Immature natural killer cell (primary cell): ENCODE data around the gene CCDC121. TPM values are rescaled to one million over a fixed set of nuclear protein-coding genes. Genes with fewer than 3 reads are reported as not detected.
"Not testable (repeated sequence)": the region's sequence is repeated elsewhere in the genome, so short reads cannot be mapped to it uniquely, and the experiment has no call there.

Experiments
- DNase-seq, 3 donors: peaks; one replicate each; pipeline ENCODE4 v3.0.0; 2022; ENCODE audit warnings: mixed read lengths in 1 of 3
- H3K27ac Mint-ChIP-seq, 6 donors: one replicate each; pipeline ENCODE4 v1.8.0; 2020; ENCODE audit warnings: mixed read lengths in 6 of 6, mild to moderate bottlenecking in 5 of 6, inconsistent platforms in 4 of 6, moderate library complexity in 3 of 6
- H3K27me3 Mint-ChIP-seq, 3 donors: one replicate each; pipeline ENCODE4 v1.8.0; 2020 to 2021; ENCODE audit warnings: low read depth in 3 of 3, mild to moderate bottlenecking in 3 of 3, mixed read lengths in 3 of 3, moderate library complexity in 3 of 3, inconsistent platforms in 1 of 3
- H3K36me3 Mint-ChIP-seq, 3 donors: one replicate each; pipeline ENCODE4 v1.8.0; 2020; ENCODE audit warnings: mixed read lengths in 3 of 3, inconsistent platforms in 2 of 3, mild to moderate bottlenecking in 2 of 3
- H3K4me1 Mint-ChIP-seq, 2 donors: one replicate each; pipeline ENCODE4 v1.8.0; 2020; ENCODE audit warnings: inconsistent platforms in 2 of 2, mild to moderate bottlenecking in 2 of 2, mixed read lengths in 2 of 2, moderate library complexity in 1 of 2
- H3K4me3 Mint-ChIP-seq, 5 donors: one replicate each; pipeline ENCODE4 v1.8.0; 2020; ENCODE audit warnings: mild to moderate bottlenecking in 5 of 5, mixed read lengths in 5 of 5, inconsistent platforms in 3 of 5, moderate library complexity in 3 of 5
- H3K9me3 Mint-ChIP-seq, 6 donors: one replicate each; pipeline ENCODE4 v1.8.0; 2020; ENCODE audit warnings: mild to moderate bottlenecking in 6 of 6, mixed read lengths in 6 of 6, inconsistent platforms in 4 of 6, moderate library complexity in 3 of 6
- polyA plus RNA-seq, 3 donors: library from polyadenylated mRNA; unstranded; fragments of 300-500 nt; fragmentation: Illumina TruSeq; gene quantifications; one replicate each; pipeline ENCODE4 v1.2.3, GENCODE V29; 2021

Gene CCDC121
- polyA plus RNA-seq, 3 donors from 2014 or later = 1.1 to 2.9 TPM; not detected in 1

DNA sequence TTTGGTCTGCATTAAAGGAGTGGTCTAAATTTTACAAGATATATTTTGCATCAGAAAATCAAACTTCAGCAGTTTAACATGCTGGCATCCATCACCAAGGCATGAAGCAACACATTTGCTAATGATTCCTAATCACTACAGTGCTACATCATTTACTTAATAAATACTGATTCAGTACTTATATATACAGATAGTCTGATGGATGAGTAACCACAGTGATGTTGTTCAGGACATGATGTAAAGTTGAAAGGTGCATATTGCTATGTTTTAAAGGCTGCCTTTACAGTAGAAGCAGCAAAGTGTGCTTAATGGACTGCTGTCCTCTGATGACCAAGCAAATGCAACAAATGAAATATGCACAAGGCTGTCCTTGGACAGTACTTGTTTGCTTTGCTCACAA is 23.5 kb upstream of the CCDC121 start:
- Mint-ChIP-seq H3K4me1 (no peaks in the 10 kb centered on the region), H3K9me3 (no peaks in the 10 kb centered on the region), H3K36me3 (peaks cover 41 to 67% (median 43%) of the 10 kb centered on the region in 3 donors), H3K4me3 (no peak overlapping the region), H3K27me3 (peaks cover 0 to 5% (median 0%) of the 10 kb centered on the region in 3 donors), H3K27ac (no peak overlapping the region)
- no peak for DNase-seq

DNA sequence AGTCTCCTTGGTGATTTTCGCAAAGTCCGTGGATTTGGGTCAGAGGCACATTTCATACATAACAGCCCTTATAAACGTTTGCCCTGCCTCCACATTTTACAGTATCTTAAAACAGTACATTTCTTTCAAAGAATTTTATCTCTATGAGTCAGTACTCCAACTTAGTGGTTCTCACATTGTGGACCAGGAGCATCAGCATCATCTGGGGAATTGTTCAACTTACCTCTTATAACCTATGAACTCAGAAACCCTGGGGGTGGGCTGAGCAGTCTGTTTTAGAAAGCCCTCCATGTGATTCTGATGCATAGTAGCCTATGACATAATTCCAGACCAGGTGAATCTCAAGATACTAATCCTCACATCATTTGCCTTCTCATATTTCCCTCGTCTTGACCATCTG is 22.2 kb upstream of the CCDC121 start:
- Mint-ChIP-seq H3K4me1 (no peaks in the 10 kb centered on the region), H3K4me3 (no peak overlapping the region), H3K27me3 (peaks cover 0 to 5% (median 0%) of the 10 kb centered on the region in 3 donors), H3K36me3 (peaks cover 43 to 68% (median 44%) of the 10 kb centered on the region in 3 donors), H3K9me3 (no peaks in the 10 kb centered on the region), H3K27ac (no peak overlapping the region)
- no peak for DNase-seq

DNA sequence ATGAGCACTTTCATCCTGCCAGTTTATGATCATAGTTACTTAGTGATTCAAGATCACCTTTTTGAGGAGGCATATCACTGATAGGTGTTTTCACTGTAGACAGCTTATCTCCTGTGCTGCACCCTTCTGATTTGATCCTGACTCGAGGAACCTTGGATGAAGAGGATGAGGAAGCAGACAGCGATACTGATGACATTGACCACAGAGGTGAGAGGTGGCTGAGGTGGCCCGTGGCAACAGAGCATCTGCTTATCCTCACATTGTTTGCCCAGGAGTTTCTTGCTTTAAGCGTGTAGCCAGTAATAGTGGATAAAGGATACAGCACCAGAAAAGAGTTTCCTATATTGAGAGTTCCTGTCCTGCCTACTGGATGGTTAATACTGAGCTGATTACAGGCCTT is 18.9 kb upstream of the CCDC121 start:
- Mint-ChIP-seq H3K27ac (peak overlapping the region in 2 of 6 donors; percentile 21 to 68), H3K4me1 (no peaks in the 10 kb centered on the region), H3K27me3 (peaks cover 0 to 3% (median 0%) of the 10 kb centered on the region in 3 donors), H3K4me3 (no peak overlapping the region), H3K36me3 (peaks cover 19 to 50% (median 34%) of the 10 kb centered on the region in 3 donors), H3K9me3 (no peaks in the 10 kb centered on the region)
- DNase-seq = no peak

DNA sequence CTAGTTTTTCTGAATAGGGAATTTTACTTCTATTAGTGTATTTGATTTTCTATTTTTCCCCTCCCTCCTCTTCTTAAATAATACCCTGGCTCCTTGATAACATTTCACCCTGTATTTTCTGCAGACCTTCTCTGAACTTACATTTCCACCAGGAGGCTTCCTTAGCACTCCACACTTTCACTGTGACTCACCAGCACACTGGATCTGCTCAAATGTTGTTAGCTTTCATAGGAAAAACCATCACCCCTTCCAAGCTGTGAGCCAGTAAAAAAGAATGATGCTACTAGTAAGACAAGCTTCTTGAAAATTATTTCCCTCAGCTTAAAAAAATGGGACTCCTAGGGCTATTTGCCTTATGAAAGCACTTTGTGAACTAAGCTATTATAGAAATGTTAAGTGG is 18.5 kb upstream of the CCDC121 start:
- no peak overlapping the region for H3K4me3 Mint-ChIP-seq
- peaks cover 15 to 46% (median 30%) of the 10 kb centered on the region in 3 donors for H3K36me3 Mint-ChIP-seq

DNA sequence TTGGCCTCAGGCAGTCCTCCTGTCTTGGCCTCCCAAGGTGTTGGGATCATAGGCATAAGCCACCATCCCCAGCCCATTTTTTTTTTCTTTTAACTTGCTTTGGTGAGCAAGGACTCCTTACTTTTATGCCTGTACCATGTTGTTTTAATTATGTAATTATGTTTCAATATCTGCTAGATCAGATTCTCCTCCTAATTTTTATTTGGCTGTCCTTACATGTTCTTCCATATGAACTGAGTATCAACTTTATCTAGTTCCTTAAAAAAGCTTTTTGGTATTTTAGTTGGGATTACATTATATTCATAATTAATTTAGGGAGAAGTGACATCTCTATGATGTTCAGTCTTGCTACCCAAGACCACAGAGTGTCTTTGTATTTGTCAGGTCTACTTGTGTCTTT is 16.4 kb upstream of the CCDC121 start:
- no peaks in the 10 kb centered on the region for H3K9me3 Mint-ChIP-seq
- peaks cover 0 to 3% (median 0%) of the 10 kb centered on the region in 3 donors for H3K27me3 Mint-ChIP-seq
- no peaks in the 10 kb centered on the region for H3K4me1 Mint-ChIP-seq
- peak overlapping the region in 1 of 6 donors; percentile 21 for H3K27ac Mint-ChIP-seq
- H3K36me3 Mint-ChIP-seq = peaks cover 20 to 44% (median 37%) of the 10 kb centered on the region in 3 donors
- no peak overlapping the region for H3K4me3 Mint-ChIP-seq
- DNase-seq = no peak

More for the DNA sequence above, 18.5 kb upstream of the CCDC121 start:
- DNase-seq = no peak
- Mint-ChIP-seq H3K27me3 (peaks cover 0 to 3% (median 0%) of the 10 kb centered on the region in 3 donors), H3K27ac (peak overlapping the region in 3 of 6 donors; percentile 17 to 81 (median 21)), H3K4me1 (no peaks in the 10 kb centered on the region), H3K9me3 (no peaks in the 10 kb centered on the region)

DNA sequence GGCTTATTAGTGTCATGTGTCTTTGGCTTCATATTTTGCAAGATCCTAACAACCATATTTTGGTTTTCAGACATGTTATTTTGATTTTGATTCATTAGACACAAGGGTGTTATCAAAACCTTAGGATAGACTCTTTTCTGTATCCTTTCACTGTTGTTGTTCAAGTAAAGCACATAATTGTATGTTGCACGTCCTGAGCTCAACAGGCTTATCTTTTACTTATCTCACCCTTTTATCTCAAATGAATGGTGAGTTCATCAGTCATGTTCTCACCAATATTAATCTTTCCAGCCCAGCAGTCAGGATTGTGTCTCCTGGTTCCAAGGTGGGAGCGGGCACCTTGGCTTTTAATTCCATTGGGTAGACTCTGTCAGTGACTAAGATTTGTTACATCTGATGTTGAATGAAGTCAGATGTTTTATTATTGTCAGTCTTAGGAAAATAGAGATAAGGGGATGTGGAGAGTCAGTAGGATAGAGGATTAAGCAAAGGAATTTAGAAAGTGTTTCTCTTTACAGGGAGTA is 12.0 kb upstream of the CCDC121 start:
- H3K9me3 Mint-ChIP-seq = no peaks in the 10 kb centered on the region
- peaks cover 25 to 52% (median 39%) of the 10 kb centered on the region in 3 donors for H3K36me3 Mint-ChIP-seq
- no peaks in the 10 kb centered on the region for H3K27me3 Mint-ChIP-seq
- H3K4me1 Mint-ChIP-seq = peaks cover 8 to 15% of the 10 kb centered on the region in 2 donors
- H3K4me3 Mint-ChIP-seq = no peak overlapping the region
- DNase-seq = no peak
- no peak overlapping the region for H3K27ac Mint-ChIP-seq

DNA sequence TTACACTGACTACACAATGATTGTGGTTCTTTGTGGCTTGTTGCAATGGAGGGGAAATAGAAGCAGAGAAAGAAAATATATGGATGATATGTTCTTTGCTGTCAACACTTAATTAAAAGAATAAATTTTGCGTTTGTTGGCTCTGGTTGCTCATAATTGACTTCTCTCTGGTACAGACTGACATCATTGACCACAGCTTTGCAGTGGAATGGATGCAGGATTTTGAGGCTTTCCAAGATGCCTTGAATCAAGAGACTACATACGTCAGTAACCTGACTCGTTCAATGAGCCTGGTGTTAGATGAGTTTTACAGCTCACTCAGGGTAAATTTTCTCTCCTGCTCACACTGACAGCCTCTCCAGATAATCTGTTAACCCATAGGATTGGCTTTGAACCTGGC is 9.9 kb upstream of the CCDC121 start:
- Mint-ChIP-seq H3K4me1 (peaks cover 8 to 15% of the 10 kb centered on the region in 2 donors), H3K27ac (peak overlapping the region in 1 of 6 donors; percentile 83), H3K4me3 (no peak overlapping the region), H3K27me3 (no peaks in the 10 kb centered on the region), H3K9me3 (no peaks in the 10 kb centered on the region), H3K36me3 (peaks cover 41 to 60% (median 50%) of the 10 kb centered on the region in 3 donors)
- DNase-seq = no peak

DNA sequence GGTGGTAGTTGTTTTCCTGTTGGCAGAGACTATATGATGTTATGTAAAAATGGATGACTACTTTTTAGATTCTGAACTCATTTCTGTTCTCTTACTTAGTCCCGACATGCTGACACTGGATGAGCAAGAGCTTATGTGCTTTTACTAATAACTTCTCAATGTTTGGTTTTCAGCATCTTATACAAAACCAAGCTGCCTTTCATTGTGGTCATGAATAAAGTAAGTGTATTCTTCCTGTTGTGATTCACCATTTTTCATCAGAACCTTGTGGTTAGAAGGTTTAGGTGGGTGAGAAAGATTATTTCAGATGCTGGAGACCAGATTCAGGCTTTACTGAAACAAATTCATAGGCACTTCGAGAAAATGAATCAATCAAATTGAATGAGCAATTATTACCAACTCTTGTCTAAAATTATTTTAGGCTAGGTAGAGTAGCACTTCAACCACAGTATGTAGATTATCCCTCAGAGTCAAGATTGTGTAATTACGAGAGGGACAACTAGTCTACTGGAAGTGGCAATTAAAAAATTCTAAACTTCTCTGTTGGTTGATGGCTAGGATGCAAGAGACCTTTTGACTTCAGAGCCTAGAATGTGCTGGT is 9.3 kb upstream of the CCDC121 start:
- H3K36me3 Mint-ChIP-seq = peaks cover 42 to 62% (median 51%) of the 10 kb centered on the region in 3 donors
- H3K27me3 Mint-ChIP-seq = no peaks in the 10 kb centered on the region
- H3K9me3 Mint-ChIP-seq = no peaks in the 10 kb centered on the region
- peak overlapping the region; percentile 42 to 83 (median 66) for H3K27ac Mint-ChIP-seq
- peak overlapping the region in 2 of 5 donors; percentile 22 to 45 for H3K4me3 Mint-ChIP-seq
- peaks cover 8 to 15% of the 10 kb centered on the region in 2 donors for H3K4me1 Mint-ChIP-seq
- peak in 2 of 3 donors; percentile 9 to 28 for DNase-seq

DNA sequence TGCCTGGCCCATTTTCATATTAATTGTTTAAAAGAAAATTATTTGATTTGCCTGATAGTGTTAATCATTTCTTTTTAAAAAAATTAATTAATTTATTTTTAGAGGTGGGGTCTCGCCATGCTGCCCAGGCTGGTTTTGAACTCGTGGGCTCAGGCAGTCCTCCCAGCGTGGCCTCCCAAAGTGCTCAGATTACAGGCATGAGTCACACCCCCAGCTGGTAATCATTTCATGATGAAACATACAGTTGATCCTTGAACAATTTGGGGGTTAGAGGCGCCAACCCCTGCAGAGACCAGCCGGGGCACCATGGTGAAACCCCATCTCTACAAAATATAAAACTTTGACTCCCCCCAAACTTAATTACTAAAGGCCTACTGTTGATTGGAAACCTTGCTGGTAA is 8.0 kb upstream of the CCDC121 start:
- Mint-ChIP-seq H3K27me3 (no peaks in the 10 kb centered on the region), H3K27ac (no peak overlapping the region), H3K9me3 (no peaks in the 10 kb centered on the region), H3K4me3 (no peak overlapping the region), H3K36me3 (peaks cover 42 to 66% (median 46%) of the 10 kb centered on the region in 3 donors), H3K4me1 (peaks cover 10 to 16% of the 10 kb centered on the region in 2 donors)
- no peak for DNase-seq

DNA sequence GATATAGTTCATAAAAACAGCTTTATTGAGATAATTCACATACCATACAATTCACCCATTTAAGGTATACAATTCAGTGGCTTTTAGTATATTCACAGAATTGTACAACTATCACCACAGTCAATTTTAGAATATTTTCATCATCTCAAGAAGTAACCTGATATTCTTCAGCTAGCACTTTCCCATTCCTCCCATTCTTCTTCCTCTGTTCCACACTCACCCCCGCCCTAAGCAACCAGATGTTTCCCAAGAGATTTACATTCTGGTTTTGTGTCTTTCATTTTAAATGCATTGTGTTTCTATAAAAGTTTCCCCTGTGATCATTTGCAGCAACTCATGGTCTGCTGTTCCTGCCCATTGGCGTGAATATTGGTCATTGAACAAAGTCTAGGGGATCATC is 5.5 kb upstream of the CCDC121 start:
- H3K27ac Mint-ChIP-seq = no peak overlapping the region
- peaks cover 0 to 2% (median 0%) of the 10 kb centered on the region in 3 donors for H3K27me3 Mint-ChIP-seq
- DNase-seq = no peak
- H3K4me3 Mint-ChIP-seq = no peak overlapping the region
- peaks cover 36 to 55% (median 37%) of the 10 kb centered on the region in 3 donors for H3K36me3 Mint-ChIP-seq
- peaks cover 17 to 30% of the 10 kb centered on the region in 2 donors for H3K4me1 Mint-ChIP-seq
- no peaks in the 10 kb centered on the region for H3K9me3 Mint-ChIP-seq

DNA sequence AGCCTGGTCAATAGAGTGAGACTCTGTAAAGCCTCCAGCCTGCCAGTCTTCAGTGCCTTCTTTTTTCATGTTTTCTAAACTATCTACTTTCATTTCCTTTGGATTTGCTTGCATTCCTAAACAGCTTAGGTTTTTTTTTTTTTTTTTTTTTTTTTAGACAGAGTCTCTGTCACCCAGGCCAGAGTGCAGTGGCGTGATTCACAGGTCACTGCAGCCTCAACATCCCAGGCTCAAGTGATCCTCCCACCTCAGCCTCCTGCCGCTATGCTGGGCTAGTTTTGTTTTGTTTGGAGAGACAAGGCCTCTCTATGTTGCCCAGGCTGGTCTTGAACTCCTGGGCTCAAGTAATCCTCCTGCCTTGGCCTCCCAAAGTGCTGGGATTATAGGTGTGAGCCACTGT is 1.4 kb upstream of the CCDC121 start:
- H3K27me3 Mint-ChIP-seq, H3K9me3 Mint-ChIP-seq, DNase-seq: not testable (repeated sequence)
- H3K4me1 Mint-ChIP-seq = peaks cover 8 to 15% of the 10 kb centered on the region in 2 donors
- peak overlapping the region in 2 of 5 donors; percentile 36 to 56 for H3K4me3 Mint-ChIP-seq
- peaks cover 11 to 30% (median 14%) of the 10 kb centered on the region in 3 donors for H3K36me3 Mint-ChIP-seq
- H3K27ac Mint-ChIP-seq = peak overlapping the region in 4 of 6 donors; percentile 43 to 82 (median 61)

DNA sequence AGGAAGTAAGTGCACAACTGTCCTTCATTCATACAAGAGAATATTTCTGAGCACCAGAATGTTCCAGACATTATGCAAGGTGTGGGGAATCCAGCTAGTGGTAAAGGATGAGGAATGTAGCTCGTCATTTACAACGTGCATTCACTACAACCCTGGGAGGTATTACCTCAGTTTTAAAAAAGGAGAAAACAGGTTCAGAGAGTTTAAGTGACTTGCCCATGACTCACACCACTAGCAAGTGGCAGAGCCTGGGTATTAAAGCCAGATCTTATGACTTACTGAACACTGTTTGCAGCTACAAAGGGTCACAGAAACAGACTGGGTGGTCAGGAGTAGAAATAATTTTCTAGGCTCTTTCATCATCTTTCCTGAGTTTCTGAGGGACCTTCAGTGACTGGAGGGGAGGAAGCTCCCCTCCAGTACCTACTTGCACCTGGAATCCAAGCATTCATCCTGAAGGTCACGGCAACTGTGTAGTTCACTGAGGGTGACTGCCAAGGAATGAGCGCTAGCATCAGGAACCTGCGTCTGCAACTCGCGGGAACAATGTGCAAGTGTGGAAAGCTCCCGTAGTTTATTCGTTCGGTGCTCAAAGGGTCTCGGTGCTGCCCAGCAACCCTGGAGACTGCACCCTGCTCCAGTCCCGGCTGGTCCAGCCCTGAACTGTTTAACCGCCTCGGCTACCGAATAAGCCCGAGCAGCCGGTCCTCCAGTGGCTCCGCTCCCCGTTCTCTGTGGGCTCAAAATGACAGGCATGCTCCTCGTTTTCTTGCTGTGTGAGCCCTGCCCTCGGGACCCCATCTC is 647 bp downstream of the CCDC121 start:
- peaks cover 0 to 2% (median 0%) of the 10 kb centered on the region in 3 donors for H3K27me3 Mint-ChIP-seq
- H3K27ac Mint-ChIP-seq = peak overlapping the region in 3 of 6 donors; percentile 67 to 81 (median 80)
- no peaks in the 10 kb centered on the region for H3K9me3 Mint-ChIP-seq
- H3K4me3 Mint-ChIP-seq = no peak overlapping the region
- H3K36me3 Mint-ChIP-seq = peaks cover 4 to 28% (median 4%) of the 10 kb centered on the region in 3 donors
- DNase-seq = no peak
- peaks cover 8 to 15% of the 10 kb centered on the region in 2 donors for H3K4me1 Mint-ChIP-seq

DNA sequence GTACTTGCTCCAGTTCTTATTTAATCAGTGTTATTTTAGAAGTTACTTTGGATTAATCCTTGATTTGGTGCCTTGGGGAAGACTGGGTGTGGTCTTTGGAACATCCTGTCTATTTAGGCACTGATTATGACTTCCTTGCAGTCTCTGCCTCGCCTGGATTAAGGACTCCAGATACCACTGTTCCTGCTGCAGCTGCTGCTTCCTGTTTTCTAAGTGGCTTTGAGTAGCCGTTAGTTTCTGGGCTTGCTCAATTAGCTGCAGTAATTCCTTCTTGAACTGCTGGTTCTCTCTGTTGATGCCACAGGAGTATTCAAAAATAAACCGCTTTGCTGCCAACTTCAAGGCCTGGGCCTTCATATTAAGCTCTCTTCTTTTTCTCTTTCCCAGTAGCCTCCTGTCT is 1.9 kb downstream of the CCDC121 start:
- peaks cover 6 to 15% of the 10 kb centered on the region in 2 donors for H3K4me1 Mint-ChIP-seq
- peak overlapping the region in 1 of 5 donors; percentile 26 for H3K4me3 Mint-ChIP-seq
- H3K27me3 Mint-ChIP-seq, DNase-seq, H3K9me3 Mint-ChIP-seq: not testable (repeated sequence)
- H3K27ac Mint-ChIP-seq = peak overlapping the region in 4 of 6 donors; percentile 34 to 81 (median 64)
- H3K36me3 Mint-ChIP-seq = peaks cover 14 to 34% (median 15%) of the 10 kb centered on the region in 3 donors

DNA sequence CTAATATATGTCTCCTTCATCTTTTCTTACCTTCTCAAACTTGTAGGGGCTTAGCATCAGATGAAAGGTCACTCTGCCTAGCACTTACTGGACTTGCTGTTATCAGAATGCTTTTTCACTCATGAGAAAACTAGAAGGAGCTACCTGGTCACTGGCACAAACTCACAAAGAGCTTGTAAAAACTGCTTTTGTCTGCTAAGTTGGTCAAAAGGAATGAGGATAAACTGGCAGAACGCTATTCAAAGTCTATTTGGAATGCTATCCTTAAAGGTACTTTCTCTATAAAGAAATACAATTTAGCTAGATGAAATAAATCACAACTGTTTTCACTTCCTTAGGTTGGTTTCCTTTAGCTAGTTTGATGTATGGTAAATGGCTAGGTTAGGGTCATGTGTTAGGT is 2.5 kb downstream of the CCDC121 start:
- H3K4me1 Mint-ChIP-seq = peaks cover 6 to 10% of the 10 kb centered on the region in 2 donors
- not testable (repeated sequence) for H3K27me3 Mint-ChIP-seq, H3K9me3 Mint-ChIP-seq, DNase-seq
- H3K36me3 Mint-ChIP-seq = peaks cover 20 to 36% (median 21%) of the 10 kb centered on the region in 3 donors
- H3K4me3 Mint-ChIP-seq = peak overlapping the region in 1 of 5 donors; percentile 26
- peak overlapping the region in 3 of 6 donors; percentile 29 to 67 (median 41) for H3K27ac Mint-ChIP-seq
